ENCODE results near the gene DYSF.

Gene DYSF

GRCh38 chr2:71555798-71556454 lies 102.6 kb downstream of the DYSF start:
- DNase-seq = no peak

- no peak for DNase-seq
These were observed 103.4 kb downstream of the DYSF start for GRCh38 chr2:71556692-71557250.

GRCh38 chr2:71557321-71557720 lies 104.0 kb downstream of the DYSF start:
- DNase-seq = no peak

DNA sequence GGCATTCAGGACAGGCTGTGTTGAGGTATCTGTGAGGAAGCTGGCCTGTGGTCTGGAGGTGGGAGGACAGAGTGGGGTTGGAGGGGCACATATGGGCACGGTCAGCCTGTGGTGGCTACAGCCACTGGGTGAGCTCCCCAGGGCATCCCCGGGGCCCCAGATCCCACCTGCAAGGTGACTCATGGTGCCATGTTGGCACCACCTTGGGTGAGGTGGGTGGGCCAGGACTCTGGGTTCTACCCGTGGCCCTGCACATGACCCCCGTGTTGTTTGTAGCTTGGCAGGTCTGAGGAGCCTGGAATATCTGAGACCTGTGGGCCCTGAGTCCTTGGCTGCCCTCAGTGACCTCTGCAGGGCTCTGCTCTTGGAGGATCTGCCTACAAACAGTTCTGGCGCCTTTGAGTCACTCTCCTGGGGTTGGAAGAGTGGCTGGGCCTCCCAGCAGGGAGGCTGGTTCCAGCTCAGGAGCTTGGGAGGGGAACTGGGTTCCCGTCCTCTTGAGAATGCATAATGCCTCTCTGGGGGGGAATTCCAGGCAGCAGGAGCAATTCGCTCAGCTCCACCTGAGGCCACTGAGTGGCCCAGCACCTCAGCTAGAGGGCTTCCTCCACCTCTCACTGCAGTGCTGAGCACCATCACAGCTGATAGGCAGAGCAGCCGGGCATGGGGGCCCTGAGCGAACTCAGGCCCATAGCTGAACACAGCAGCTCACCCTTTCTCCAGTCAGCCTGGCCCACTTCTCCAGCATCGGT lies 105.1 kb downstream of the DYSF start:
- no peak for DNase-seq

- DNase-seq = no peak
These were observed 105.9 kb downstream of the DYSF start for GRCh38 chr2:71559080-71559827.

GRCh38 chr2:71559828-71560637 lies 106.7 kb downstream of the DYSF start:
- no peak for DNase-seq

GRCh38 chr2:71560638-71561011 lies 107.3 kb downstream of the DYSF start:
- no peak for DNase-seq

- no peak for DNase-seq
These were observed 108.3 kb downstream of the DYSF start for GRCh38 chr2:71561441-71562267.

DNA sequence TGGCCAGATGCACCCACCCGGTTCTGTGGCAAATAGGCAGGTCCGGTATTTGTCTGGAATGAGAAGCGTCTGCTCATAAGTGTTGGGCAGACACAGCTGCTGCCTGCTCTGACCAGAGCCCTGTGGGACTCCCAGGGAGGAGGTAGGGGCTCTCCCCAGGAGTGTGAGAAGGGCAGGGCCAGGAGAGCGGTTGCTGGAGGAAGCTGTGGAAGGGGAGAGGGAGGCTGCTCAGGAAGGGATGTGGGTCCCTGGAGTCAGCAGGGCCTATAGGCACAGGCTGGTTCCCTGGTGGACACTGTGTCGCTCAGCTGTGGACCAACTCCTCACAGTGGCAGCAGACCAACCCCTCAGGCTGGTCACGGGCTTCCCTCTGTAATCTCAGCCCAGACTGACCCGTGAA lies 109.2 kb downstream of the DYSF start:
- no peak for DNase-seq

DNA sequence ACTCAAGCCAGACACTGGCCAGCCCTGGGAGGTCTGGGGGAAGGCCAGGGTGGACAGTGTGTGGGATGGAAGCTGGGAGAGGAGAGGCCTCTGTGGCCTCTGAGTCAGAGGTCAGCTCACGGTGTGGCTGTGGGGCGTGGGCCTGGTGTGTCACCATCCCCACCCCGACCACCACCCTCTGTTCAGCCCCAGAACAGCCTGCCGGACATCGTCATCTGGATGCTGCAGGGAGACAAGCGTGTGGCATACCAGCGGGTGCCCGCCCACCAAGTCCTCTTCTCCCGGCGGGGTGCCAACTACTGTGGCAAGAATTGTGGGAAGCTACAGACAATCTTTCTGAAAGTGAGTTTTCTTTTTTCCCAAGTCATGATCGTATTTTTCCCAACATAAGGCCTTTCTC lies 110.5 kb downstream of the DYSF start:
- DNase-seq = no peak

GRCh38 chr2:71564361-71564760 lies 111.0 kb downstream of the DYSF start:
- no peak for DNase-seq

GRCh38 chr2:71564790-71565189 lies 111.4 kb downstream of the DYSF start:
- no peak for DNase-seq

- no peak for DNase-seq
These were observed 113.0 kb downstream of the DYSF start for GRCh38 chr2:71566372-71566771.

GRCh38 chr2:71567625-71568024 lies 114.3 kb downstream of the DYSF start:
- no peak for DNase-seq

DNA sequence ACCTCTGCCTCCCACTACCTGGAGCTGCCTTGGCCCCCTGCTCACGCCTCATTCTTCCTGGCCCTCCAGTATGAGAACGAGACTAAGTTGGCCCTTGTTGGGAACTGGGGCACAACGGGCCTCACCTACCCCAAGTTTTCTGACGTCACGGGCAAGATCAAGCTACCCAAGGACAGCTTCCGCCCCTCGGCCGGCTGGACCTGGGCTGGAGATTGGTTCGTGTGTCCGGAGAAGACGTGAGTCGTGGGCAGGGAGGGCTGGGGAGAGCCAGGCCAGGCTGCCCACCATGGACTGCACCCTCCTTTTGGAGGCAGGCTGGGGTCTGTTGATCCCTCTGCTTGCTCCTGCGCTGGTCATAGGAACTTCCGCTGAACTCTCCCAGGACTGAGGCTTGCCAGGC lies 114.7 kb downstream of the DYSF start:
- DNase-seq = no peak

GRCh38 chr2:71570511-71570910 lies 117.2 kb downstream of the DYSF start:
- no peak for DNase-seq

DNA sequence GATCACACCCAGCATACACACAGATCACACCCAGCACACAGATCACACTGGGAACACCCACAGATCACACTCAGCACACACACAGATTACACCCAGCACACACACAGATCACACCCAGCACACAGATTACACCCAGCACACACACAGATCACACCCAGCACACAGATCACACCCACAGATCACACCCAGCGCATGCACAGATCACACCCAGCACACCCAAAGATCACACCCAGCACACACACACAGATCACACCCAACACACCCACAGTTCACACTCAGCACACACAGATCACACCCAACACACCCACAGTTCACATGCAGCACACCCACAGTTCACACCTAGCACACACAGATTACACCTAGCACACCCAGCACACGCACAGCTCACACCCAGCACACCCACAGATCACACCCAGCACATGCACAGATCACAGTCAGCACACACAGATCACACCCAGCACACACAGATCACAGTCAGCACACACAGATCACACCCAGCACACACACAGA lies 117.6 kb downstream of the DYSF start:
- no peak for DNase-seq

GRCh38 chr2:71571945-71572344 lies 118.6 kb downstream of the DYSF start:
- no peak for DNase-seq

GRCh38 chr2:71575966-71576365 lies 122.6 kb downstream of the DYSF start:
- DNase-seq = no peak

- DNase-seq = no peak
These were observed 123.2 kb downstream of the DYSF start for GRCh38 chr2:71576541-71576940.

DNA sequence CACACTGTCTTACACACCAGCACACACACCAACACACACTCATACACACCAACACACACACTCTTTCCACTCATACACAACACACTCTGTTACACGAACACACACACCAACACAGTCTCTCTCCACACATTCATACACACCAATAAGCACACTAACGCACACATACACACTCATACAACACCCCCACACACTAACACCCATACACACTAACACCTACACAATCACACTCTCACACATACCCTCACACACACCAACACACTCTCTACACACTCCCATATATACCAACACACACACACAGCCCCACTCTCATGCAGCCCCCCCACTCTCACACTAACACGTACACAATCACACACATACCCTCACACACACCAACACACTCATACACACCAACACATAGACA lies 123.8 kb downstream of the DYSF start:
- DNase-seq = no peak
